ENCODE results near the gene CDC42EP3. TPM values are rescaled to one million over a fixed set of nuclear protein-coding genes. Genes with fewer than 3 reads are reported as not detected.

CDC42EP3 gene
- polyA plus RNA-seq, 1 donor from 2014 or later: 68.3 TPM

- no peaks in the 10 kb centered on the region for H3K27me3 Mint-ChIP-seq
- H3K4me3 Mint-ChIP-seq: peak overlapping the region; percentile 57 to 89 (median 84)
- peak overlapping the region; percentile 91 to 95 (median 93) for H3K27ac Mint-ChIP-seq
- peaks cover 3% of the 10 kb centered on the region for H3K36me3 Mint-ChIP-seq
- peaks cover 40 to 52% (median 44%) of the 10 kb centered on the region in 3 donors for H3K4me1 Mint-ChIP-seq
- H3K9me3 Mint-ChIP-seq: peaks cover 0 to 4% (median 2%) of the 10 kb centered on the region in 3 donors
Observed at GRCh38 chr2:37617119-37617892, 54.1 kb downstream of the CDC42EP3 start.

GRCh38 chr2:37616677-37617005, 54.8 kb downstream of the CDC42EP3 start:
- Mint-ChIP-seq H3K27me3 (no peaks in the 10 kb centered on the region), H3K4me3 (peak overlapping the region in 3 of 4 donors; percentile 84 to 89 (median 85)), H3K9me3 (peaks cover 0 to 4% (median 2%) of the 10 kb centered on the region in 3 donors), H3K27ac (peak overlapping the region; percentile 91 to 95 (median 93)), H3K36me3 (peaks cover 3% of the 10 kb centered on the region), H3K4me1 (peaks cover 37 to 47% (median 38%) of the 10 kb centered on the region in 3 donors)

GRCh38 chr2:37615804-37616676, 55.4 kb downstream of the CDC42EP3 start:
- Mint-ChIP-seq H3K4me3 (peak overlapping the region; percentile 21 to 84 (median 60)), H3K9me3 (peaks cover 0 to 4% (median 2%) of the 10 kb centered on the region in 3 donors), H3K27ac (peak overlapping the region; percentile 91 to 95 (median 93)), H3K4me1 (peaks cover 33 to 44% (median 34%) of the 10 kb centered on the region in 3 donors), H3K36me3 (peaks cover 3% of the 10 kb centered on the region), H3K27me3 (no peaks in the 10 kb centered on the region)

- Mint-ChIP-seq H3K4me1 (peaks cover 34 to 40% (median 34%) of the 10 kb centered on the region in 3 donors), H3K4me3 (peak overlapping the region in 1 of 4 donors; percentile 5), H3K36me3 (peaks cover 3% of the 10 kb centered on the region), H3K9me3 (peaks cover 0 to 4% (median 0%) of the 10 kb centered on the region in 3 donors), H3K27me3 (no peaks in the 10 kb centered on the region), H3K27ac (peak overlapping the region in 1 of 3 donors; percentile 95)
Observed at GRCh38 chr2:37614061-37614738, 57.2 kb downstream of the CDC42EP3 start.

GRCh38 chr2:37612382-37612781, 59.1 kb downstream of the CDC42EP3 start:
- Mint-ChIP-seq H3K4me3 (no peak overlapping the region), H3K9me3 (peaks cover 0 to 4% (median 0%) of the 10 kb centered on the region in 3 donors), H3K27me3 (no peaks in the 10 kb centered on the region), H3K27ac (peak overlapping the region in 1 of 3 donors; percentile 85), H3K36me3 (no peaks in the 10 kb centered on the region), H3K4me1 (peaks cover 30 to 35% (median 33%) of the 10 kb centered on the region in 3 donors)

GRCh38 chr2:37610638-37611289, 60.7 kb downstream of the CDC42EP3 start:
- H3K36me3 Mint-ChIP-seq: peaks cover 4% of the 10 kb centered on the region
- no peak overlapping the region for H3K4me3 Mint-ChIP-seq
- H3K9me3 Mint-ChIP-seq: peaks cover 0 to 4% (median 3%) of the 10 kb centered on the region in 3 donors
- peaks cover 18 to 20% (median 18%) of the 10 kb centered on the region in 3 donors for H3K4me1 Mint-ChIP-seq
- no peak overlapping the region for H3K27ac Mint-ChIP-seq
- H3K27me3 Mint-ChIP-seq: no peaks in the 10 kb centered on the region

GRCh38 chr2:37609782-37610181, 61.7 kb downstream of the CDC42EP3 start:
- H3K27ac Mint-ChIP-seq: no peak overlapping the region
- H3K36me3 Mint-ChIP-seq: peaks cover 5% of the 10 kb centered on the region
- no peaks in the 10 kb centered on the region for H3K27me3 Mint-ChIP-seq
- H3K9me3 Mint-ChIP-seq: peaks cover 0 to 4% (median 3%) of the 10 kb centered on the region in 3 donors
- H3K4me3 Mint-ChIP-seq: no peak overlapping the region
- H3K4me1 Mint-ChIP-seq: peaks cover 8 to 10% (median 8%) of the 10 kb centered on the region in 3 donors

GRCh38 chr2:37604716-37605115, 66.7 kb downstream of the CDC42EP3 start:
- no peak overlapping the region for H3K4me3 Mint-ChIP-seq
- H3K27me3 Mint-ChIP-seq: peaks cover 2% of the 10 kb centered on the region
- peaks cover 21 to 29% (median 25%) of the 10 kb centered on the region in 3 donors for H3K4me1 Mint-ChIP-seq
- no peak overlapping the region for H3K27ac Mint-ChIP-seq
- peaks cover 0 to 4% (median 3%) of the 10 kb centered on the region in 3 donors for H3K9me3 Mint-ChIP-seq
- H3K36me3 Mint-ChIP-seq: peaks cover 9% of the 10 kb centered on the region

- peaks cover 9% of the 10 kb centered on the region for H3K36me3 Mint-ChIP-seq
- peaks cover 24 to 33% (median 32%) of the 10 kb centered on the region in 3 donors for H3K4me1 Mint-ChIP-seq
- no peak overlapping the region for H3K4me3 Mint-ChIP-seq
- peaks cover 2% of the 10 kb centered on the region for H3K27me3 Mint-ChIP-seq
- H3K9me3 Mint-ChIP-seq: peaks cover 0 to 4% (median 3%) of the 10 kb centered on the region in 3 donors
- H3K27ac Mint-ChIP-seq: peak overlapping the region in 1 of 3 donors; percentile 50
Observed at GRCh38 chr2:37602702-37603101, 68.7 kb downstream of the CDC42EP3 start.

- peaks cover 2% of the 10 kb centered on the region for H3K27me3 Mint-ChIP-seq
- peak overlapping the region in 2 of 4 donors; percentile 47 to 83 for H3K4me3 Mint-ChIP-seq
- peaks cover 3 to 4% (median 4%) of the 10 kb centered on the region in 3 donors for H3K9me3 Mint-ChIP-seq
- no peak overlapping the region for H3K27ac Mint-ChIP-seq
- H3K36me3 Mint-ChIP-seq: peaks cover 9% of the 10 kb centered on the region
- peaks cover 26 to 33% (median 32%) of the 10 kb centered on the region in 3 donors for H3K4me1 Mint-ChIP-seq
Observed at GRCh38 chr2:37602040-37602439, 69.4 kb downstream of the CDC42EP3 start.

- Mint-ChIP-seq H3K27me3 (peaks cover 2% of the 10 kb centered on the region), H3K9me3 (peaks cover 3 to 4% (median 4%) of the 10 kb centered on the region in 3 donors), H3K4me1 (peaks cover 27 to 33% (median 32%) of the 10 kb centered on the region in 3 donors), H3K27ac (no peak overlapping the region), H3K36me3 (peaks cover 9% of the 10 kb centered on the region), H3K4me3 (peak overlapping the region in 2 of 4 donors; percentile 54 to 83)
Observed at GRCh38 chr2:37601569-37601968, 69.9 kb downstream of the CDC42EP3 start.

GRCh38 chr2:37600735-37601134, 70.7 kb downstream of the CDC42EP3 start:
- H3K9me3 Mint-ChIP-seq: peaks cover 0 to 4% (median 0%) of the 10 kb centered on the region in 3 donors
- peaks cover 2% of the 10 kb centered on the region for H3K27me3 Mint-ChIP-seq
- peaks cover 25 to 33% (median 32%) of the 10 kb centered on the region in 3 donors for H3K4me1 Mint-ChIP-seq
- peak overlapping the region; percentile 81 to 96 (median 84) for H3K27ac Mint-ChIP-seq
- H3K4me3 Mint-ChIP-seq: peak overlapping the region; percentile 79 to 93 (median 88)
- H3K36me3 Mint-ChIP-seq: peaks cover 5% of the 10 kb centered on the region

- Mint-ChIP-seq H3K27me3 (peaks cover 2% of the 10 kb centered on the region), H3K4me3 (peak overlapping the region; percentile 79 to 93 (median 88)), H3K4me1 (peaks cover 25 to 33% (median 32%) of the 10 kb centered on the region in 3 donors), H3K27ac (peak overlapping the region; percentile 81 to 96 (median 88)), H3K36me3 (peaks cover 5% of the 10 kb centered on the region), H3K9me3 (peaks cover 0 to 4% (median 2%) of the 10 kb centered on the region in 3 donors)
Observed at GRCh38 chr2:37599688-37600525, 71.5 kb downstream of the CDC42EP3 start.
